Kidney tubule cell (primary cell): Measurements from ENCODE around the gene ALDH7A1.
"Not testable (repeated sequence)": the region's sequence is repeated elsewhere in the genome, so short reads cannot be mapped to it uniquely, and the experiment has no call there.

Experiments used
- DNase-seq: peaks from one replicate; pipeline ENCODE4 v3.0.0-alpha.2; 2018; ENCODE audit warnings: low spot score

ALDH7A1 gene

GRCh38 chr5:126594748-126595485 lies at the start of gene ALDH7A1:
ALDH7A1 (minus strand) TSS chr5:126595219; CDS start chr5:126595198, 21 bp downstream.
- DNase-seq, result peak; percentile 96

- no peak for DNase-seq
Measured at GRCh38 chr5:126641387-126641786, 46.4 kb upstream of the ALDH7A1 start.

- no peak for DNase-seq
Measured at GRCh38 chr5:126640866-126641265, 45.8 kb upstream of the ALDH7A1 start.

GRCh38 chr5:126636956-126637355 lies 41.9 kb upstream of the ALDH7A1 start:
- no peak for DNase-seq

DNA sequence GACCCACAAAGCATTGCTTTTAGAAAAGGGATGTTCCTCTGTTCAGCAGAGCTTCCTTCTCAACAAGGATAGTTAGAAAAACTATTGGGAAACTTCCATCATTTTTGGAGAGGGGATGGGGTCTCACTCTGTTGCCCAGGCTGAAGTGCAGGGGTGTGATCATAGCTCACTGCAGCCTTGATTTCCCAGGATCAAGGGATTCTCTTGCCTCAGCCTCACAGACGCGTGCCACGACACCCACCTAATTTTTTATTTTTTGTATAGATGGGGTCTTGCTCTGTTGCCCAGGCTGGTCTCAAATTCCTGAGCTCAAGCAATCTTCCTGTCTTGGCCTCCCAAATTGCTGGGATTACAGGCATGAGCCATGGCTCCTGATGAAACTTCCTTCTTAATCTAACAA lies 40.6 kb upstream of the ALDH7A1 start:
- no peak for DNase-seq

DNA sequence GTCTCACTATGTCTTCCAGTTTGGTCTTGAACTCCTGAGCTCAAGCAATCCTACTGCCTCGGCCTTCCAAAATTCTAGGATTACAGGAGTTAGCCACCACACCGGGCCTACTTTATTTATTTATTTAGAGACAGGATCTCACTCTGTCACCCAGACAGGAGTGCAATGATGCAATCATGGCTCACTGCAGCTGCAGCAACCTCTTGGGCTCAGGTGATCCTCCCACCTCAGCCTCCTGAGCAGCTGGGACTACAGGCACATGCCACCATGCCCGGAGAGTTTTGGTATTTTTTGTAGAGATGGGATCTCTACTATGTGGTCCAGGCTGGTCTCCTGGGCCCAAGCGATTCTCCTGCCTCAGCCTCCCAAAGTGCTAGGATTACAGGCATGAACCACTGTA lies 38.5 kb upstream of the ALDH7A1 start:
- no peak for DNase-seq

DNA sequence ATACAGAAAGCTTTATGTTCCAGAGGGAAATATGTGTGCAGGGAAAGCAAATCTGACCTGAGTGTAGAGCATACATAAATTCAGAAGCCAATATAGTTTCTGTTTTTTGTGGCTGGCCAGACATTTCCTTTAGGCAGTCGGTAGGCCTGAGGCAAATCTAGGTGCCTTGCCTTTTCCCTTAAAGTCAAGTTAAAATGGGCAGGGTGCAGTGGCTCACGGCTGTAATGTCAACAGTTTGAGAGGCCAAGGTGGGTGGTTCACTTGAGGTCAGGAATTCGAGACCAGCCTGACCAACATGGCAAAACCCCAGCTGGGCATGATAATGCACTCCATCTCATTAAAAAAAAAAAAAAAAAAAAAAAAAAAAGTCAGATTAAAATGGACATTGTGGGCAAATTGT lies 36.9 kb upstream of the ALDH7A1 start:
- DNase-seq, result no peak

DNA sequence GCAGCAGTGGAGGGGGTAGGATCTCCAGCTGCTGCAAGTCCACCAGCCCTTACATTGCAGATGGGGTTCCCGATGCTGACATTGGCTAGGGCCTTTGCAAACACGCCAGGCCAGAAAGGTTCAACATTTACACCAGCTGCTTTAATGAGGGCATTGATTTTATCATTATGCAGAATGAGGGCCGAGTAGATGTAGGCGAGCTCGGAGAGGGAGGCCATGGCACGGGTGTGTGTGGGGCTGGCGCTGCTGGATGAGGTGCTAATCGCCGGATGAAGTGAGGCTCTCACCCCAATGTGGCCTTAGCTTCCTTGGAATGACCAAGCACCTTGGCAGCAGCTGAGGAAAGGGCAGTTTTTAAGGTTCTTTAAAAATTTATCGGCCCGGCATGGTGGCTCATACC lies 33.1 kb upstream of the ALDH7A1 start:
- no peak for DNase-seq

DNA sequence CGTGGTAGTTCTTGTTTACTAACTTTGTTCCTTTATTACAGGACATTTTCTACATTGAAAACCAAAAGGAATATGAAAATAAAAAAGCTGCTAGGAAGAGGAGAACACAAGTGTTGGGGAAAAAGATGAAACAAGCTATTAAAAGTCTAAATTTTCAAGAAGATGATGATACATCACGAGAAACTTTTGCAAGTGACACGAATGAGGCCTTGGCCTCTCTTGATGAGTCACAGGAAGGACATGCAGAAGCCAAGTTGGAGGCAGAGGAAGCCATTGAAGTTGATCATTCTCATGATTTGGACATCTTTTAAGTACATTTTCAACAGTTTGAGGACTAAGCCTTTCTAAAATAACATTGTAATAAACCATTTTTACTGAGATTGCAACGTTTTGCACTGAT lies 29.5 kb upstream of the ALDH7A1 start:
- peak; percentile 85 for DNase-seq

DNA sequence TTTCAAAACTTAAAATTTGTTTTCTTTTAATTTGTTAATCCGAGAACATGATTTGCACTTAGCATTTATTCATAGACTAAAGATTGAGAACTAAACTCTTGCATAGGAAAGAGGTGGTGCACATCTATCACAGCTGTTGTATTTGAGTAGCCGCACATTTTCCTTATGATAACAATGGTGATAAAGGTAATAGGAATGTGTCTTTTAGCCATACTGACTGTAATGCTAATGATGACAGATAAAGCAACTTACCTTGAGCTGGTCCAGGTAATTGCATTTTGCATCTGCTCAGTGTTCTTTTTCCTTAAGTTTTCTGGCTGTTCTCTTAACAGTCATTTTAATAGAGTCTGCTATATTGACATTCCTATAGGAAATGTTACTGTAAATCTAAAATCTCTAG lies 24.8 kb upstream of the ALDH7A1 start:
- no peak for DNase-seq

DNA sequence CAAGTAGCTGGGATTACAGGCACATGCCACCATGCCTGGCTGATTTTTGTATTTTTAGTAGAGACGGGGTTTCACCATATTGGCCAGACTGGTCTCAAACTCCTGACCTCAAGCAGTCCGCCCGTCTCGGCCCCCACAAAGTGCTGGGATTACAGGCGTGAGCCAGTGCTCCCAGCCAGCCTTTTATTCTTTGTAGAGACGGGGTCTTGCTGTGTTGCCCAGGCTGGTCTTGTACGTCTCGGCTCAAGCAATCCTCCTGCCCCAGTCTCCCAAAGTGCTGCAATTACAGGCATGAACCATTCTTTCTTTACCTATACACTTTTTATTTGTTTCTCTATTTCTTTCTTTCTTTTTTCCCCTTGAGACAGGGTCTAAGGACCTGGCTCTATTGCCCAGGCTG lies 22.6 kb upstream of the ALDH7A1 start:
- not testable (repeated sequence) for DNase-seq

DNA sequence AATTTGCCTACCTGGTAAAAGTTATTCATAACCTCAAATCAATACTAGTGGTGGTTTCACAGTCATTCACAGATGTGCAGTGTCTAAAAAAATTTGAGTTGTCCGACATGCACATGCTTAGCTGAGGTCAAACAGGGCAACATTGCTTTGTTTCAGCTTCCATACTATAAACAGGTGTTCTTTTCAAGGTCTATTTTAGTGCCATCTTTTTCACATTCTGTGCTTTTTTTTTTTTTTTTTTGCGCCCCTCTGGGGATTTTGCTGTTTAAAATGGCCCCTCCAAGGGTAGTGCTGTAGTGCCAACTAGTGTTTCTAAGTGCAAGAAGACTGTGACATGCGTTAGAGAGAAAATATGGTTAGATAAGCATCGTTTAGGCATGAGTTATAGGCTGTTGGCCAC lies 20.3 kb upstream of the ALDH7A1 start:
- no peak for DNase-seq

GRCh38 chr5:126613941-126614592 lies 19.0 kb upstream of the ALDH7A1 start:
- no peak for DNase-seq

- DNase-seq, result no peak
Measured at GRCh38 chr5:126610616-126611015, 15.6 kb upstream of the ALDH7A1 start.

GRCh38 chr5:126610160-126610559 lies 15.1 kb upstream of the ALDH7A1 start:
- DNase-seq, result no peak

DNA sequence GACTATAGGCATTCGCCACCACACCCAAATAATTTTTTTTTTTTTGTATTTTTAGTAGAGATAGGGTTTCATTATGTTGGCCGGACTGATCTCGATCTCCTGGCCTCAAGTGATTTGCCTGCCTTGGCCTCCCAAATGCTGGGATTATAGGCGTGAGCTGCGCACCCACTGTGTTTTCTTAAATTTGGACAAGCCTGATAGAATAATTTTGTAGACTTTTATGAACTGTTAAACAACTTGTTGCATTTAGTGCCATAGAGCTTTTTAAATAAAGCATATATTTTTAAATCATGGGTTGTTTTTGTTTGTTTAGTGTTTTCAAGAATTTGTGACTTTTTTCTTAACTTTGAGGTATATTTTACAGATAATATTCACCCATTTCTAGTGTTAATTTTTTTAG lies 10.5 kb upstream of the ALDH7A1 start:
- no peak for DNase-seq

- no peak for DNase-seq
Measured at GRCh38 chr5:126603402-126603991, 8.5 kb upstream of the ALDH7A1 start.

DNA sequence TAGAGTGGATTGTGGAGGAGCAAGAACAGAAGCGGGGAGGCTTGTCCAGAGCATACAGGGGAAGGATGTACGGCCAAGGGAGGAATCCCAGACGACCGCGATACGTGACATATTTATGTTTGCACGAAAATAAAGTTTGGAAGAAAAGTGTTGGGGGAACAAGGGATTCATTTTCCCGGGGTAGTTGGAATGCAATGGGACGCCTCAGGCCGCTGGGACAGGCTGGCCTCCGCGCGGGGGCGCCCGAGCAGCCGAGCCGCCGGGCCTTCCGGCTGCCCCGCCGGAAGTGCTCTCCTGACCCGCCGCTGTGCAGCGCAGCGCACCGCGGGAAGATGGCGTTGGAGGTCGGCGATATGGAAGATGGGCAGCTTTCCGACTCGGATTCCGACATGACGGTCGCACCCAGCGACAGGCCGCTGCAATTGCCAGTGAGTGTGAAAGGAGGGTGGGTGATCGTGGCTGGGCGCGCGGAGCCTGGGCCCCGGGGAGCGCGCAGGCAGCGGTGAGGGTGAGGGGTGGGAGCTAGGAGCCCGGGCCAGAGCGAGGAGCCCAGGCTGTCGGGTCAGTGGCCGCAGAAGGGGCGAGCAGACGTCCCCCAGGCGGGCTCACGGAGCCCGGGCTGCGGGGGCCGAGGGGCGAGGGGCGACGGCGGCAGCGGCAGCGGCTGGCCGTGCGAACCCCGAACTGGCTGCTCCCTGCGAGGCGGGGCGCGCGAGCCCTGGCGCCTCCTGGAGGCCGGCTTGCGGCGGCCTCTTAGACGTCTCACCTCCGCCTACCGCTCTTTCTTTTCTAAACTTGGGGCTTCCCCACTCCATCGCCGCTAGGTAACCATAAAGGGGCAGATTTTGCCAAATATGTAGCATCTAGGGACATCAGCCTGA lies 5.9 kb upstream of the ALDH7A1 start, which contains the start of gene PHAX:
Gene PHAX, plus strand, starts transcription at position 317 of the 881 bp plus-strand sequence. Its CDS starts 16 bp downstream, at position 333.
- DNase-seq, result peak; percentile 86

- DNase-seq, result peak; percentile 31
Measured at GRCh38 chr5:126599971-126600630, 5.1 kb upstream of the ALDH7A1 start.

GRCh38 chr5:126599499-126599898 lies 4.5 kb upstream of the ALDH7A1 start:
- no peak for DNase-seq

DNA sequence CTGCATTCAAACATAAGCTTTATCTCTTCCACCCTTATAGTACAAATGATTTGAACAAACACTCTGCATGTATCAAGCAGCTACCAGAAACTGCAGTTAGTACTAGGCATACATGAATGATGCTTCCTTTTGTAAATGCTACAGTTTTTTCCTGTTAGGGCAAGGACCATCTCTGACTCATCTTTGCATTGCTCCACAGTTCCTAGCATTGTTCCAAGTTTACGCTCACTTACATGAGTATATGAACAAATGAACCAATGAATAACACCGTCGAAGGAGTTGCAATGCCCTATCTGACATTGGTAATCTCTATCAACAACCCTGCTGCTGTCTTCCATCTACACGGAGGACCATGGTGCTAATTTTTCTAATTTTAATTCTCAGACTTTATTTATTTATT lies 2.1 kb upstream of the ALDH7A1 start:
- peak; percentile 32 for DNase-seq
